ENCODE data around the gene HNRNPR. TPM values are rescaled to one million over a fixed set of nuclear protein-coding genes. Genes with fewer than 3 reads are reported as not detected.
"Not testable (repeated sequence)": the region's sequence is repeated elsewhere in the genome, so short reads cannot be mapped to it uniquely, and the experiment has no call there.

HNRNPR gene
- polyA plus RNA-seq, 4 donors = 247 to 287 (median 255) TPM

GRCh38 chr1:23258082-23258481 lies 86.0 kb downstream of the HNRNPR start:
- DNase-seq (ENCODE audit: low read depth in 4 of 4, low spot score in 2 of 4) = not testable (repeated sequence)

- not testable (repeated sequence) for DNase-seq (ENCODE audit: low read depth in 4 of 4, low spot score in 2 of 4)
These were observed 86.7 kb downstream of the HNRNPR start for GRCh38 chr1:23257371-23257770.

Other genes starting within 250 kb of the HNRNPR start
- 10 to 100 TPM; 30.7 to 35.7 (median 32.1) TPM for gene LUZP1, start 175.4 kb downstream of the HNRNPR start, polyA plus RNA-seq (ENCODE audit: insufficient read length in 4 of 4)
- under 1 TPM; 0.14 to 0.48 (median 0.29) TPM for gene HTR1D, start 126.8 kb downstream of the HNRNPR start, polyA plus RNA-seq (ENCODE audit: insufficient read length in 4 of 4)
- 10 to 100 TPM; 27.2 to 34.7 (median 32.2) TPM for gene ZNF436, start 25.6 kb upstream of the HNRNPR start, polyA plus RNA-seq (ENCODE audit: insufficient read length in 4 of 4)
- gene TCEA3, start 80.5 kb upstream of the HNRNPR start, polyA plus RNA-seq (ENCODE audit: insufficient read length in 4 of 4) = 10 to 100 TPM; 31.1 to 58.3 (median 47.5) TPM
- 10 to 100 TPM; 34.5 to 42.1 (median 38.2) TPM for gene ASAP3, start 139.9 kb upstream of the HNRNPR start, polyA plus RNA-seq (ENCODE audit: insufficient read length in 4 of 4)
- gene E2F2, start 186.9 kb upstream of the HNRNPR start, polyA plus RNA-seq (ENCODE audit: insufficient read length in 4 of 4) = 1 to 10 TPM; 4.2 to 6.1 (median 5.0) TPM
- gene ID3, start 215.2 kb upstream of the HNRNPR start, polyA plus RNA-seq (ENCODE audit: insufficient read length in 4 of 4) = 100 to 1,000 TPM; 303 to 480 (median 357) TPM

Measured in left renal cortex interstitium (tissue), 4 donors.